Measurements from ENCODE around the gene EXO1.

The EXO1 gene

GRCh38 chr1:241836941-241837340 lies 11.1 kb upstream of the EXO1 start:
- H3K4me3 ChIP-seq (ENCODE audit: low read depth, low read length), result no peak overlapping the region
- TF ChIP-seq, protein P1, sequence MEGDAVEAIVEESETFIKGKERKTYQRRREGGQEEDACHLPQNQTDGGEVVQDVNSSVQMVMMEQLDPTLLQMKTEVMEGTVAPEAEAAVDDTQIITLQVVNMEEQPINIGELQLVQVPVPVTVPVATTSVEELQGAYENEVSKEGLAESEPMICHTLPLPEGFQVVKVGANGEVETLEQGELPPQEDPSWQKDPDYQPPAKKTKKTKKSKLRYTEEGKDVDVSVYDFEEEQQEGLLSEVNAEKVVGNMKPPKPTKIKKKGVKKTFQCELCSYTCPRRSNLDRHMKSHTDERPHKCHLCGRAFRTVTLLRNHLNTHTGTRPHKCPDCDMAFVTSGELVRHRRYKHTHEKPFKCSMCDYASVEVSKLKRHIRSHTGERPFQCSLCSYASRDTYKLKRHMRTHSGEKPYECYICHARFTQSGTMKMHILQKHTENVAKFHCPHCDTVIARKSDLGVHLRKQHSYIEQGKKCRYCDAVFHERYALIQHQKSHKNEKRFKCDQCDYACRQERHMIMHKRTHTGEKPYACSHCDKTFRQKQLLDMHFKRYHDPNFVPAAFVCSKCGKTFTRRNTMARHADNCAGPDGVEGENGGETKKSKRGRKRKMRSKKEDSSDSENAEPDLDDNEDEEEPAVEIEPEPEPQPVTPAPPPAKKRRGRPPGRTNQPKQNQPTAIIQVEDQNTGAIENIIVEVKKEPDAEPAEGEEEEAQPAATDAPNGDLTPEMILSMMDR (IDR thresholded peaks at IDR 0.05; ENCODE audit: borderline replicate concordance, insufficient read depth, low read depth, low read length), result no peak

- TF ChIP-seq, protein P1 (IDR thresholded peaks at IDR 0.05; ENCODE audit: borderline replicate concordance, insufficient read depth, low read depth, low read length), result no peak
- no peak overlapping the region for H3K4me3 ChIP-seq (ENCODE audit: low read depth, low read length)
Observed at GRCh38 chr1:241837416-241837815, 10.6 kb upstream of the EXO1 start.

GRCh38 chr1:241837901-241838300 lies 10.1 kb upstream of the EXO1 start:
- H3K4me3 ChIP-seq (ENCODE audit: low read depth, low read length), result no peak overlapping the region
- TF ChIP-seq, protein P1 (IDR thresholded peaks at IDR 0.05; ENCODE audit: borderline replicate concordance, insufficient read depth, low read depth, low read length), result no peak

- TF ChIP-seq, protein P1 (IDR thresholded peaks at IDR 0.05; ENCODE audit: borderline replicate concordance, insufficient read depth, low read depth, low read length), result no peak
- no peak overlapping the region for H3K4me3 ChIP-seq (ENCODE audit: low read depth, low read length)
Observed at GRCh38 chr1:241838897-241839296, 9.1 kb upstream of the EXO1 start.

DNA sequence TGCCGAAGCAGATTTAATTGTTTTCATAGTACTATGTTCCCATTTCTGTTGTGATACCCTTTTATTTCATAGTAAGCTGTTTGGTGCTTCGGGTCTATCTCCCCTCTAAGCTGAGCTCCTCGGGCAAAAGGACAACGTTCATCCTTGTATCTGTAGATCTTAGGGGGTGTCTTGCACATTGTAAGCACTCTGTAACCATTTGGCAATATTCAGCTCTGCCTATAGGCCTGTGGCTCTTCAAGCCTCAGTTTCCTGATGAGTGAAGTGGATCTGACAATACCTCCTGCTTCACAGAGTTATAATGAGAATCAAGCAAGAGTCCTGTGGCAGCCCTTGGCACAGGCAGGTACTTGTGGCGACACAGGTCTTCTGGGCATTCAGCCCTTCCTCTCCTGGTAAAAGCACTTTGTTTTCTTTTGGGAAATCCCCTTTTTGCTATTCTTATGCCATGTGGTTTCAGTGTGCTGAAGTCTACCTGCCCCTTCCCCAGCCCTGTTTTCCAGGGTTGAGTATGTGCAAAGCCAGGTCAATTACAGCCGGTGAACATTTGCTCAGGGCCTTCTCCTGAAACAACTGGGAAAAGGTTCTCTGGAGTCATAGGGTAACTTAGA lies 8.5 kb upstream of the EXO1 start:
- TF ChIP-seq, protein P1 (IDR thresholded peaks at IDR 0.05; ENCODE audit: borderline replicate concordance, insufficient read depth, low read depth, low read length), result no peak
- no peak overlapping the region for H3K4me3 ChIP-seq (ENCODE audit: low read depth, low read length)

DNA sequence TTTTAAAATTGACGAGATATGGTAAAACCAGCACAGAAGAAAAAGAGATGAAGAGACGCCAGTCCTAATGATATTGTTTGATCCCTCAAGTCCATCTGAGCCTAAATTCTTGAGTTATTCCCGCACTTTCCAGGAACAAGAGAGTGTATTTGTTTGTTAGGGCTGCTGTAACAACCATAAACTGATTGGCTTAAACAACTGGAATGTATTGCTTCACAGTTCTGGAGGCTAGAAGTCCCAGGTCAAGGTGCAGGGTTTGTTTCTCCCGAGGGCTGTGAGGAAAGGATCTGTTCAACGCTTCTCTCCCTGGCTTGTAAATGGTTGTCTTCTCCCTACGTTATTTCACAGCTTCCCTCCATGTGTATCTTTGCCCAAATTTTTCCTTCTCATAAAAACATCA lies 7.8 kb upstream of the EXO1 start:
- TF ChIP-seq, protein P1 (IDR thresholded peaks at IDR 0.05; ENCODE audit: borderline replicate concordance, insufficient read depth, low read depth, low read length), result no peak
- no peak overlapping the region for H3K4me3 ChIP-seq (ENCODE audit: low read depth, low read length)

GRCh38 chr1:241841691-241842090 lies 6.3 kb upstream of the EXO1 start:
- H3K4me3 ChIP-seq (ENCODE audit: low read depth, low read length), result no peak overlapping the region
- TF ChIP-seq, protein P1 (IDR thresholded peaks at IDR 0.05; ENCODE audit: borderline replicate concordance, insufficient read depth, low read depth, low read length), result no peak

All from GM12875 (cell line).